Lung (tissue), 12 donors: ENCODE results near the gene FUT7. TPM values are rescaled to one million over a fixed set of nuclear protein-coding genes. Genes with fewer than 3 reads are reported as not detected.

Source experiments
- ATAC-seq: fragments of 200-7000 bp; cut with Tn5 transposase; one replicate; pipeline ENCODE4 v1.9.1; 2020; ENCODE audit warnings: moderate number of reproducible peaks; ENCODE audit not compliant: insufficient read depth, low FRiP score
- DNase-seq, 3 donors: peaks; one replicate each; pipeline ENCODE4 v3.0.0-alpha.2; 2013 to 2017
- H3K27ac ChIP-seq, 2 donors: one replicate each; pipeline ENCODE4 v1.5.1; 2013; ENCODE audit warnings: mild to moderate bottlenecking in 2 of 2, moderate library complexity in 2 of 2, control low read depth in 1 of 2, inconsistent platforms in 1 of 2, low read depth in 1 of 2, low read length in 1 of 2
- H3K27me3 ChIP-seq, 3 donors: one replicate each; pipeline ENCODE4 v1.5.1; 2013; ENCODE audit warnings: low read length in 2 of 3; ENCODE audit not compliant: control insufficient read depth in 3 of 3, insufficient read depth in 3 of 3
- H3K36me3 ChIP-seq, 4 donors: one replicate each; pipeline ENCODE4 v1.5.1; 2013; ENCODE audit warnings: low read length in 4 of 4, mild to moderate bottlenecking in 1 of 4, moderate library complexity in 1 of 4; ENCODE audit not compliant: control insufficient read depth in 4 of 4, insufficient read depth in 4 of 4
- H3K4me1 ChIP-seq, 5 donors: one replicate each; pipeline ENCODE4 v1.5.1; 2013; ENCODE audit warnings: low read length in 5 of 5, mild to moderate bottlenecking in 2 of 5, moderate library complexity in 1 of 5; ENCODE audit not compliant: control insufficient read depth in 5 of 5, insufficient read depth in 5 of 5
- H3K4me3 ChIP-seq: one replicate; pipeline ENCODE4 v1.5.1; 2013; ENCODE audit warnings: mild to moderate bottlenecking, control low read depth, moderate library complexity
- H3K9ac ChIP-seq, 2 donors: one replicate each; pipeline ENCODE4 v1.5.1; 2013; ENCODE audit warnings: low read length in 2 of 2, control low read depth in 1 of 2; ENCODE audit not compliant: insufficient read depth in 1 of 2
- H3K9me3 ChIP-seq, 4 donors: one replicate each; pipeline ENCODE4 v1.5.1; 2013; ENCODE audit warnings: low read length in 3 of 4, mild to moderate bottlenecking in 1 of 4, moderate library complexity in 1 of 4; ENCODE audit not compliant: control insufficient read depth in 4 of 4, insufficient read depth in 3 of 4
- WGBS, 2 donors: extraction: QIAGEN DNeasy Blood & Tissue Kit; methylation state at CpG; one replicate each; pipeline ENCODE4 v1.1.7; 2013; 5-methylcytosine and 5-hydroxymethylcytosine counted together
- polyA plus RNA-seq, 2 donors: library from polyadenylated mRNA; stranded (reverse); fragments of 200-250 nt; gene quantifications; one replicate each; pipeline ENCODE4 v1.2.1, GENCODE V29; 2013
- total RNA-seq, 2 donors: library from RNA; depleted of rRNA in 1 of 2; stranded (reverse); fragments of >200 nt in 1 of 2; gene quantifications; one replicate each; pipeline ENCODE4 v1.2.1, GENCODE V29; 2014 to 2021
- TF ChIP-seq, protein P1 (sequence below): IDR thresholded peaks from 2 replicates; pipeline ENCODE4 v1.5.1; 2012; ENCODE audit warnings: mild to moderate bottlenecking; ENCODE audit errors: control extremely low read depth, extremely low read depth
- donor health status: control.
- donor health status: control.
- donor health status: Bipolar disorder and iron deficiency.
- donor health status: healthy.
- donor health status: DM: yes; HTN: yes; CAD: no.

The FUT7 gene
- total and polyA plus RNA-seq, 4 donors, result 0.37 to 5.5 (median 0.73) TPM

DNA sequence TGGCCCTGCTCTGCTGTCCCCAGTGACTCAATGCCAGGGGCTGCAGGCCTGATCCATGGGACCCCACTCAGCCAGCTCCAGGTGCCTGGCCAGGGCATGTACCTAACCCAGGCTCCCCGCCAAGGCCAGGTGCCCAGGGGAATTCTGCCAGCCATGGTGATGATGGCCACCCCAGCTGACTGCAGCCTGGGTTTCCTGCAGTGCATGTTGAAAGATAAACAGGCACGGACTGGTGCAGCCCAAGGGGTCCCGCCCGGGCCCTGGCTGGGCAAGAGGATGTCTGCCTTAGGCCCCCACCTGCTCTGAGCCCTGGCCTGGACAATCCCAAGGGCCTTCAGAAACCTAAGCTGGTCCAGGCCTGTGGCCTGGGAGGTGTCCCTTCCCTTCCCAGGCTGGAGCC is 5.1 kb downstream of the FUT7 start:
- Histone ChIP-seq H3K36me3 (no peaks in the 10 kb centered on the region), H3K27me3 (peaks cover 0 to 3% (median 0%) of the 10 kb centered on the region in 3 donors), H3K9me3 (no peaks in the 10 kb centered on the region), H3K4me3 (no peak overlapping the region), H3K4me1 (peaks cover 0 to 15% (median 13%) of the 10 kb centered on the region in 5 donors), H3K9ac (no peak overlapping the region), H3K27ac (no peak overlapping the region)
- WGBS, 2 donors, result 78 to 81% methylated on average over 4 of the region's 4 CpGs
- ATAC-seq (no peak), DNase-seq (no peak)
- TF ChIP-seq, protein P1, sequence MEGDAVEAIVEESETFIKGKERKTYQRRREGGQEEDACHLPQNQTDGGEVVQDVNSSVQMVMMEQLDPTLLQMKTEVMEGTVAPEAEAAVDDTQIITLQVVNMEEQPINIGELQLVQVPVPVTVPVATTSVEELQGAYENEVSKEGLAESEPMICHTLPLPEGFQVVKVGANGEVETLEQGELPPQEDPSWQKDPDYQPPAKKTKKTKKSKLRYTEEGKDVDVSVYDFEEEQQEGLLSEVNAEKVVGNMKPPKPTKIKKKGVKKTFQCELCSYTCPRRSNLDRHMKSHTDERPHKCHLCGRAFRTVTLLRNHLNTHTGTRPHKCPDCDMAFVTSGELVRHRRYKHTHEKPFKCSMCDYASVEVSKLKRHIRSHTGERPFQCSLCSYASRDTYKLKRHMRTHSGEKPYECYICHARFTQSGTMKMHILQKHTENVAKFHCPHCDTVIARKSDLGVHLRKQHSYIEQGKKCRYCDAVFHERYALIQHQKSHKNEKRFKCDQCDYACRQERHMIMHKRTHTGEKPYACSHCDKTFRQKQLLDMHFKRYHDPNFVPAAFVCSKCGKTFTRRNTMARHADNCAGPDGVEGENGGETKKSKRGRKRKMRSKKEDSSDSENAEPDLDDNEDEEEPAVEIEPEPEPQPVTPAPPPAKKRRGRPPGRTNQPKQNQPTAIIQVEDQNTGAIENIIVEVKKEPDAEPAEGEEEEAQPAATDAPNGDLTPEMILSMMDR, result no peak

DNA sequence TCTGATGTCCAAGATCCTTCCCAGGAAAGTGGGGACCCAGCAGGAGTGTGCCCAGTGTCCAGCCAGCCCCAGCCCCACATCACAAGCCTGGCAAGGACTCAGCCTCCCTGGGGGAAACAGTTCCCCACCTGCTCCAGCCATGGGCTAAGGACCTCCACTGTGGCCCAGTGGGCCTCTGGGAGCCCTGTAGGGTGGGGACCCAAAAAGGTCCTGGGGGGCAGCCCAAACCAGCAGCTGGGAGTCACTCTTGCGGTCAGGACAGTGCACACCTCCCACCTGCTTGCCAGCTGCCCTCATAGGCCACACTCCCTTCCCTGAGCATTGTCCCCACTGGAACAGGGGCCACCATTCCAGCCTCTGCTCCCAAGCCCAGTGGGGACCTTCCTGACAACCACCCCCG is 5.5 kb downstream of the FUT7 start:
- TF ChIP-seq, protein P1, result no peak
- no peak overlapping the region for H3K9ac ChIP-seq
- H3K9me3 ChIP-seq, result no peaks in the 10 kb centered on the region
- no peak overlapping the region for H3K27ac ChIP-seq
- peaks cover 0 to 3% (median 0%) of the 10 kb centered on the region in 3 donors for H3K27me3 ChIP-seq
- no peak for DNase-seq
- no peak overlapping the region for H3K4me3 ChIP-seq
- peaks cover 0 to 15% (median 13%) of the 10 kb centered on the region in 5 donors for H3K4me1 ChIP-seq
- ATAC-seq, result no peak
- WGBS, 2 donors, result 82 to 83% methylated on average over 2 of the region's 2 CpGs
- H3K36me3 ChIP-seq, result no peaks in the 10 kb centered on the region

DNA sequence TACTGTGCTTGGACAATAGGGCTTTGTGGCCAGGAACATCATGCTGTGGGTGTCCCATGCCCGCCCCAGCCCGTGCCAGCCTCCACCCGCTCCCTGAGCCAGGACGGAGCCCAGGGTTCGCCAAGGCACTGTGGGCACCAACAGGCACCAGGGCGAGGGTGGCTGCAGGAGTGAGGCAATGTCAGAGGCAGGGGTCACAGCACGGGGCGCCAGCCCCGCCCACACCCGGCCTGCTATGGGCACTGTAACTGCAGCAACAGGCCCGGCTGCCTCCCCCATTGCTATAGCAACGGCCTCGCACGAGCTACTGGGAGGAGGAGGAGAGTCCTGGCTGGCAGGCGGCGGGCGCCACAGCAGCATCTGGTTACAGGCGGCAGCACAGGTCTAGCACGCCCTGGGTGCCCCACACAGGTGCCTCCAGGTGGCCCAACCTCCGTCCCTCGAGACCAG is 6.3 kb downstream of the FUT7 start:
- TF ChIP-seq, protein P1, result no peak
- WGBS, 2 donors, result 80 to 84% methylated on average over 18 to 21 of the region's 21 CpGs
- Histone ChIP-seq H3K27me3 (peaks cover 0 to 3% (median 0%) of the 10 kb centered on the region in 3 donors), H3K36me3 (no peaks in the 10 kb centered on the region), H3K4me3 (no peak overlapping the region), H3K9ac (no peak overlapping the region), H3K9me3 (no peaks in the 10 kb centered on the region), H3K27ac (no peak overlapping the region), H3K4me1 (peaks cover 0 to 15% (median 13%) of the 10 kb centered on the region in 5 donors)
- no peak for ATAC-seq
- peak; percentile 20 to 62 (median 35) for DNase-seq

DNA sequence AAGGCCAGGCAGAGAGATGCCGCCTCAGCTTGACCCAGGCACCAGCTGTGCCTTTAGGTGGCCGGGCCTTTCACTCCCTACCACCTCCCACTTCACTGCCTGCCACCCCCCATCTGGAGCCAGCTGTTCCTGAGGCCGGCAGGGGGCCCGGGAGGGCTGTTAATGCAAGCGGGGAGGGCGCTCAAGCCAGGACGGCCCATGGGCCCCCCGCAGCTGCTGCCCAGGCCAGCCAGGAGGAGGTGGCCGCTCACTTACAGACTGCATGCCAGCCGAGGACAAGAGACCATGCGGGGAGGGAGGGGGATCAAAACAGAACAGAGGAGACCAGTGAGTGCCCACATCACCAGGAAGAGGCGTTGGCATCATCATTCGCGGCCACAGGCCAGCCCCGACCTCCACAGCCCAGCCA is 8.3 kb downstream of the FUT7 start:
- DNase-seq (no peak), ATAC-seq (no peak)
- TF ChIP-seq, protein P1, result no peak
- H3K4me1 ChIP-seq, result peaks cover 0 to 10% (median 8%) of the 10 kb centered on the region in 5 donors
- H3K27me3 ChIP-seq, result no peaks in the 10 kb centered on the region
- no peak overlapping the region for H3K27ac ChIP-seq
- peaks cover 0 to 5% (median 2%) of the 10 kb centered on the region in 4 donors for H3K36me3 ChIP-seq
- H3K9me3 ChIP-seq, result no peaks in the 10 kb centered on the region
- 84% methylated on average over 15 of the region's 15 CpGs for WGBS, 2 donors
- H3K4me3 ChIP-seq, result no peak overlapping the region
- H3K9ac ChIP-seq, result no peak overlapping the region
